DOHH2 (cell line): ENCODE results near the gene ADAMTS2.

ENCODE experiments used
- H3F3A ChIP-seq: fragments of 200-600 bp; sonication (generic), shearing (Covaris generic); 2 replicates; pipeline ENCODE4 v1.6.0; 2016; ENCODE audit warnings: antibody characterized with exemption, mild to moderate bottlenecking; ENCODE audit not compliant: control insufficient read depth, insufficient read depth
- H3K27ac ChIP-seq: fragments of 200-600 bp; sonication (generic); 2 replicates; pipeline ENCODE4 v1.5.1; 2014; ENCODE audit warnings: low read depth, mild to moderate bottlenecking, low read length, moderate library complexity
- H3K27me3 ChIP-seq: fragments of 200-600 bp; sonication (generic); 2 replicates; pipeline ENCODE4 v1.6.1; 2014; ENCODE audit warnings: mild to moderate bottlenecking, low read length, mixed read lengths; ENCODE audit not compliant: control insufficient read depth
- H3K36me3 ChIP-seq: fragments of 200-600 bp; sonication (generic); 2 replicates; pipeline ENCODE4 v1.6.1; 2014; ENCODE audit warnings: mild to moderate bottlenecking, low read length, moderate library complexity, mixed read lengths; ENCODE audit not compliant: control insufficient read depth
- H3K4me1 ChIP-seq: fragments of 200-600 bp; sonication (generic); 2 replicates; pipeline ENCODE4 v1.6.1; 2014; ENCODE audit warnings: mild to moderate bottlenecking, low read length, mixed read lengths; ENCODE audit not compliant: control insufficient read depth
- H3K4me2 ChIP-seq: fragments of 200-600 bp; sonication (generic); 2 replicates; pipeline ENCODE4 v1.6.0; 2014; ENCODE audit warnings: mild to moderate bottlenecking, low read length, moderate library complexity
- H3K4me3 ChIP-seq: fragments of 200-600 bp; sonication (generic); 2 replicates; pipeline ENCODE4 v1.5.1; 2014; ENCODE audit warnings: mild to moderate bottlenecking, low read length, mixed read lengths
- H3K79me2 ChIP-seq: fragments of 200-600 bp; sonication (generic); 2 replicates; pipeline ENCODE4 v1.6.1; 2014; ENCODE audit warnings: mild to moderate bottlenecking, low read length, mixed read lengths; ENCODE audit not compliant: control insufficient read depth
- H3K9me2 ChIP-seq: fragments of 200-600 bp; sonication (generic); replicated peaks from 2 replicates; pipeline ENCODE4 v1.6.1; 2014; ENCODE audit warnings: mild to moderate bottlenecking, low read length, mixed read lengths; ENCODE audit not compliant: control insufficient read depth
- H3K9me3 ChIP-seq: fragments of 200-600 bp; sonication (generic); 2 replicates; pipeline ENCODE4 v1.6.1; 2014; ENCODE audit warnings: antibody characterized with exemption, low read length, mixed read lengths; ENCODE audit not compliant: control insufficient read depth, insufficient read depth
- H4K20me1 ChIP-seq: fragments of 200-600 bp; sonication (generic); 2 replicates; pipeline ENCODE4 v1.6.0; 2014; ENCODE audit warnings: low read depth, mild to moderate bottlenecking, antibody characterized with exemption, low read length, moderate library complexity; ENCODE audit not compliant: control insufficient read depth, insufficient read depth
- CTCF ChIP-seq: fragments of 200-600 bp; sonication (generic); IDR thresholded peaks from one replicate; pipeline ENCODE4 v1.5.1; 2014; ENCODE audit warnings: antibody characterized with exemption, mild to moderate bottlenecking, low read depth, low read length; ENCODE audit not compliant: poor library complexity, severe bottlenecking
- EZH2phosphoT487 ChIP-seq: fragments of 200-600 bp; sonication (generic); IDR thresholded peaks from 2 replicates; pipeline ENCODE4 v1.6.1; 2017; ENCODE audit warnings: borderline replicate concordance, mild to moderate bottlenecking, antibody characterized with exemption, low read length, moderate library complexity, mixed read lengths

ADAMTS2 gene

GRCh38 chr5:179203248-179203647, 142.0 kb downstream of the ADAMTS2 start:
- no peak overlapping the region for H3K4me3 ChIP-seq
- no peaks in the 10 kb centered on the region for H3K36me3 ChIP-seq
- no peaks in the 10 kb centered on the region for H3K9me3 ChIP-seq
- no peak for TF ChIP-seq CTCF
- no peak for TF ChIP-seq EZH2phosphoT487
- no peaks in the 10 kb centered on the region for H3K27me3 ChIP-seq
- no peak overlapping the region for H3K4me2 ChIP-seq
- H4K20me1 ChIP-seq = no peaks in the 10 kb centered on the region
- no peak overlapping the region for H3K27ac ChIP-seq
- H3K9me2 ChIP-seq = no peaks in the 10 kb centered on the region
- no peaks in the 10 kb centered on the region for H3F3A ChIP-seq
- no peaks in the 10 kb centered on the region for H3K79me2 ChIP-seq
- no peaks in the 10 kb centered on the region for H3K4me1 ChIP-seq

- no peak for TF ChIP-seq CTCF
- no peaks in the 10 kb centered on the region for H3K27me3 ChIP-seq
- H3K4me1 ChIP-seq = no peaks in the 10 kb centered on the region
- H3F3A ChIP-seq = no peaks in the 10 kb centered on the region
- H3K4me3 ChIP-seq = no peak overlapping the region
- H3K9me2 ChIP-seq = no peaks in the 10 kb centered on the region
- H3K27ac ChIP-seq = no peak overlapping the region
- H3K9me3 ChIP-seq = no peaks in the 10 kb centered on the region
- no peak overlapping the region for H3K4me2 ChIP-seq
- H4K20me1 ChIP-seq = no peaks in the 10 kb centered on the region
- no peaks in the 10 kb centered on the region for H3K36me3 ChIP-seq
- no peaks in the 10 kb centered on the region for H3K79me2 ChIP-seq
Observed at GRCh38 chr5:179201986-179202385, 143.3 kb downstream of the ADAMTS2 start.

- Histone ChIP-seq H3K36me3 (no peaks in the 10 kb centered on the region), H3F3A (no peaks in the 10 kb centered on the region), H3K27ac (no peak overlapping the region), H3K9me3 (no peaks in the 10 kb centered on the region), H3K4me1 (no peaks in the 10 kb centered on the region), H3K27me3 (no peaks in the 10 kb centered on the region), H4K20me1 (no peaks in the 10 kb centered on the region), H3K4me2 (no peak overlapping the region), H3K4me3 (no peak overlapping the region), H3K79me2 (no peaks in the 10 kb centered on the region), H3K9me2 (no peaks in the 10 kb centered on the region)
- TF ChIP-seq EZH2phosphoT487 (no peak), CTCF (no peak)
Observed at GRCh38 chr5:179199246-179199645, 146.0 kb downstream of the ADAMTS2 start.

DNA sequence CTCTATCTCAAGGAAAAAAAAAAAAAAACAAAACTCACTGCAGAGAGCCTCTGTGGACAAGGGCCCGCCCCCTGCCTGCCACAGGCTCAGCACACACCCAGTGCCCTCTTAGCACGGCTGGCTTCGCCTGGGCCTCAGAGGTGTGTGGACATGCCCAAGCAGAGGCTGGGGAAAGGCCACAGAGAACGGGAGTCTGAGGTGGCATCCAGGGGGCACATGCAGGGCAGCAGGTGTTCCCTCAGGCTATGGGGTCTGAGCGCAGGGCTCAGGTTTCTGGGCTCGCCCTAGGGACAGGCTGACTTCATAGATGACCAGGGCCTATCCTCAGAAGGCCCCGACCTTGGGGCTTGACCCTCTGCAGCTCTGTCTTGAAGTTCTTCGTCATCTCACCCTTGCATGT, 146.4 kb downstream of the ADAMTS2 start:
- Histone ChIP-seq H3K9me2 (no peaks in the 10 kb centered on the region), H3K4me2 (no peak overlapping the region), H3F3A (no peaks in the 10 kb centered on the region), H3K4me3 (no peak overlapping the region), H3K79me2 (no peaks in the 10 kb centered on the region), H4K20me1 (no peaks in the 10 kb centered on the region), H3K27me3 (no peaks in the 10 kb centered on the region), H3K36me3 (no peaks in the 10 kb centered on the region), H3K4me1 (no peaks in the 10 kb centered on the region), H3K27ac (no peak overlapping the region), H3K9me3 (no peaks in the 10 kb centered on the region)
- TF ChIP-seq CTCF = no peak
- no peak for TF ChIP-seq EZH2phosphoT487
